Astrocyte (in vitro differentiated cells and primary cell): ENCODE data around the gene FBXO30.

Experiments used
- EZH2 ChIP-seq: IDR thresholded peaks from 2 replicates; pipeline ENCODE4 v1.6.1; 2012; ENCODE audit warnings: mild to moderate bottlenecking, low read length, inconsistent platforms; ENCODE audit not compliant: insufficient read depth
- TF ChIP-seq, protein P1 (sequence below): IDR thresholded peaks from 2 replicates; pipeline ENCODE4 v1.5.1; 2011; ENCODE audit warnings: low read depth, mild to moderate bottlenecking, inconsistent platforms, low read length, moderate library complexity; ENCODE audit not compliant: insufficient read depth

DNA sequence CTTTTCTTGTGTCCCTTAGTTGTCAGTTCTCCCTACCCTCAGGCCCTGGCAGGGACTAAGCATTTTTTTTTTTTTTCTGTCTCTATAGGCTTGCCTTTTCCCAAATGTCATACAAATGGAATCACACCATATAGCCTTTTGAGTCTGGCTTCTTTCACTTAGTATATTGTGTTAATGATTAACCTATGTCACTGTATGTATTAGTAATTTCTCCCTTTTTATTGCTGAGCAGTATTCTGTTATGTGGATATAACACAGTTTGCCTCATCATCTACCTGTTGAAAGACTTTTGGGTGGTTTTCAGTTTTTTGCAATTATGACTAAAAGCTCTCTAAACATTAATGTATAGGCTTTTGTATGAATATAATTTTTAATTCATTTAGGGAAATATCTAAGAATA is 16.0 kb upstream of the FBXO30 start:
- TF ChIP-seq, protein P1, sequence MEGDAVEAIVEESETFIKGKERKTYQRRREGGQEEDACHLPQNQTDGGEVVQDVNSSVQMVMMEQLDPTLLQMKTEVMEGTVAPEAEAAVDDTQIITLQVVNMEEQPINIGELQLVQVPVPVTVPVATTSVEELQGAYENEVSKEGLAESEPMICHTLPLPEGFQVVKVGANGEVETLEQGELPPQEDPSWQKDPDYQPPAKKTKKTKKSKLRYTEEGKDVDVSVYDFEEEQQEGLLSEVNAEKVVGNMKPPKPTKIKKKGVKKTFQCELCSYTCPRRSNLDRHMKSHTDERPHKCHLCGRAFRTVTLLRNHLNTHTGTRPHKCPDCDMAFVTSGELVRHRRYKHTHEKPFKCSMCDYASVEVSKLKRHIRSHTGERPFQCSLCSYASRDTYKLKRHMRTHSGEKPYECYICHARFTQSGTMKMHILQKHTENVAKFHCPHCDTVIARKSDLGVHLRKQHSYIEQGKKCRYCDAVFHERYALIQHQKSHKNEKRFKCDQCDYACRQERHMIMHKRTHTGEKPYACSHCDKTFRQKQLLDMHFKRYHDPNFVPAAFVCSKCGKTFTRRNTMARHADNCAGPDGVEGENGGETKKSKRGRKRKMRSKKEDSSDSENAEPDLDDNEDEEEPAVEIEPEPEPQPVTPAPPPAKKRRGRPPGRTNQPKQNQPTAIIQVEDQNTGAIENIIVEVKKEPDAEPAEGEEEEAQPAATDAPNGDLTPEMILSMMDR: no peak
- no peak for TF ChIP-seq EZH2
